Measurements from ENCODE around the gene CCDC14.
"Not testable (repeated sequence)": the region's sequence is repeated elsewhere in the genome, so short reads cannot be mapped to it uniquely, and the experiment has no call there.

CCDC14 gene

DNA sequence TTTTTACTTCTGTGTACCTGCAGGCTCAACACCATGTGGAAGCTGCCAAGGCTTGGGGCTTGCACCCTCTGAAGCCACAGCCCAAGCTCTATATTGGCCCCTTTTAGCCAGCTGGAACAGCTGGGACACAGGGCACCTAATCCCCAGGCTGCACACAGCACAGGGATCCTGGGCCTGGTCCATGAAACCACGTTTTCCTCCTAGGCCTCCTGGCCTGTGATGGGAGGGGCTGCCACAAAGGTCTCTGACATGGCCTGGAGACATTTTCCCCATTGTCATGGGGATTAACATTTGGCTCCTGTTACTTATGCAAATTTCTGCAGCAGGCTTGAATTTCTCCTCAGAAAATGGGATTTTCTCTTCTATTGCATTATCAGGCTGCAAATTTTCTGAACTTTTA lies 70.0 kb downstream of the CCDC14 start:
- DNase-seq = not testable (repeated sequence)

DNA sequence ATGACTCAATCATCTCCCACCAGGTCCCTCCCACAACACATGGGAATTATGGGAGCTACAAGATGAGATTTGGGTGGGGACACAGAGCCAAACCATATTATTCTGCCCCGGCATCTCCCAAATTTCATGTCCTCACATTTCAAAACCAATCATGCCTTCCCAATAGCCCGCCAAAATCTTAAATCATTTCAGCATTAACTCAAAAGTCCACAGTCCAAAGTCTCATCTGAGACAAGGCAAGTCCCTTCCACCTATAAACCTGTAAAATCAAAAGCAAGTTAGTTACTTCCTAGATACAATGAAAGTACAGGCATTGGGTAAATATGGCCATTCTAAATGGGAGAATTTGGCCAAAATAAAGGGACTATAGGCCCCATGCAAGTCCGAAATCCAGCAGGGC lies 70.9 kb downstream of the CCDC14 start:
- not testable (repeated sequence) for DNase-seq

- DNase-seq = no peak
These were observed 76.0 kb downstream of the CCDC14 start for GRCh38 chr3:123884993-123885392.

- DNase-seq = peak; percentile 64
These were observed 76.7 kb downstream of the CCDC14 start, which contains the start of gene MYLK for GRCh38 chr3:123884203-123884831. TSS of gene MYLK (minus strand) at chr3:123884332. CDS start at chr3:123793841, 90,491 bp downstream.

DNA sequence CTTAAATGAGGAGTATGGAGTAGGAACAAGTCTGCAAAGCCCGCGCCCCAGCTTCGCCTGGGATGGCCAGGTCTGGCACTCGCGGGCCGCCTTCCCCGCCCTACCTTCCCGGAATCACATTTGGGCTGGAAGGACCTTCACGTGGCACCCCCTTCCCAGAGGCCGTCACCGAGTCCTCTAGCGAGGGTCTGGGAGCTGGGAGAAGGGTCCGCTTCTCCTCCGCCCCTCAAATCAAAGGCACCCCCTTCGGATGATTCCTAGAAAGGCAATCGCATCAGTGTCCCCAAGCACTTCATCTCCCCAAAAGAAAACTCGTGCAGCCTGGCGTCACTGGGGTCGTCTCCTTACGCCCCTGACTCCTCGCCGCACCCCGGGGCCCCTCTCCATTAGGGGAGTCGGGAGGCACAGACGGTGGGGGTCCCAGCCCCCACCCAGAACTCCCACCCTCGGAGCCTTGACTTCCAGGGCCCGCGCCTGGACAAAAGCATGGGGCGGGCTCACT lies 77.3 kb downstream of the CCDC14 start:
- no peak for DNase-seq

- no peak for DNase-seq
These were observed 77.9 kb downstream of the CCDC14 start for GRCh38 chr3:123883111-123883510.

DNA sequence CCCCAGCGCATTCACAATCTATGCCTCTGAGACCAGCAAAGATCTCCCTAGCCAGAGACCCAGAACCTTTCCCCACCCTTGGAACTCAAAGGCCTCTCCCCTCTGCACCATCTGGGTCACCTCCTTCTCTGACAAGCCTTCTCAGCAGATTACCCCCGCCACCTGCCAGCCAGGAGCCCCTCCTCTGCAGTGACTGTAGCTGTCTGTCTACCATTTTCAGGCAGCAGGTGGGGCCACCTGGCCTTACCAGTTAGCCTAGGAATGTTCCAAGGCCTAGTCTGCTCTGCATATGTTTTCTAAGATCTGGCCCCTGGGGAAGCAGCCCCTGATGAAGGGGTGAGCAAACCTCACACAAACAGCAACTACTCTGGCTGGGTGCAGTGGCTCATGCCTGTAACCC lies 79.3 kb downstream of the CCDC14 start:
- DNase-seq = no peak

DNA sequence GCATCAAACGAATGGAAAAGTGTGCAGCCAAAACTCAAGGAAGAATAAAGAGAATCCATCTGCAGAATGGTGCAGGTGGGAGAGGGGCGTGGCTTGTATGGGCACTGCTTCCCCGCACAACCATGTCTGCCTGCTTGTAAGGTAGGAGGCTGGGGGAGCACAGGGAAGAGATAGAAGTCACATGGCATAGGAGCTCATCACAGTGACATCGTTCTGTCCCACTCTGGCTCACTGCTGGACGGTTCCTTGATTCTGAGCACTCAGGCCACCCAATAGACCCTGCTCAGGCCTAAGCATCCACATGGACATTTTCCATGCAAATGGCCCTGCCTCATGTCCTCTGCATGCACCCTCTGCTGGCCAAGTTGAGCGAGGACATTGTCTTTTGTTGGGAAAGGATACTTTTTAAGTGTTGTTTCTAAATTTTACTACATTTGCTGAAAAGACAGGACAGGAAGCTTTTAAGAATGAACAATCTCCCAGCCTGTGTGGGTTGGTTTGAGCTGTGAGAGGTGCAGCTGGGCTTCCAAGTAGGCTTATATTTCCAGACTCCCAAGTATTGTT lies 79.9 kb downstream of the CCDC14 start:
- DNase-seq = no peak

DNA sequence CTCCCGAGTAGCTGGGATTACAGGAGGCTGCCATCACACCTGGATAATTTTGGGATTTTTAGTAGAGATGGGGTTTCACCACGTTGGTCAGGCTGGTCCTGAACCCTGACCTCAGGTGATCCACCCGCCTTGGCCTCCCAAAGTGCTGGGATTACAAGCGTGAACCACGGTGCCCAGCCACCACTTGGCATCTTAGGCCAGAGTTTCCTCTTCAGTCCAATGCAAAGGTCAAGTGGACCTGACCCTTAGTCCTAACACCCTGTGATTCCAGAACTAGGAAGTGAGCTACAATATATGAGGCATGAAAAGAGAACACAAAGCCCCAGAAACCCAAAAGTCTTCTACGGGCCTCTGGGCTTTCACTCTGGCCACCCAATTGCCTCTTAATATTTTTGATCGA lies 82.2 kb downstream of the CCDC14 start:
- DNase-seq = no peak

GRCh38 chr3:123877965-123878364 lies 83.1 kb downstream of the CCDC14 start:
- no peak for DNase-seq

DNA sequence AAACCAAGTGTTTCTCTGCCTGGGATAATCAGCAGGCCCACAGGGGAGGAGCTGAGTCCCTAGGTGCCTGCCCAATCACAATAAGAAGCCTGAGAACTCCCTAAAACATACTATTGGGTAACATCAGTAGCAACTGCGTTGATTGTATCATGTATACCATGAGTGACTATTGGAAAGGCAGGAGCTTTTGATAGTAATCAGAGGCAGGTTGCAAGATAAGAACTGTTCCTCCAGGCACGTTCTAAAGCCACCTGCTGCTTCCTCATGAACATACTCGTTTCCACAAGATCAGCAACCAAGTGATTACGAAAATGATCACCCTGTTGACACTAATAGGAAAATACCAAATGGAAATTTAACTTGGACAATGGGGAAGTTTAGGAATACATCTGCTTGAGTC lies 83.6 kb downstream of the CCDC14 start:
- DNase-seq = no peak

DNA sequence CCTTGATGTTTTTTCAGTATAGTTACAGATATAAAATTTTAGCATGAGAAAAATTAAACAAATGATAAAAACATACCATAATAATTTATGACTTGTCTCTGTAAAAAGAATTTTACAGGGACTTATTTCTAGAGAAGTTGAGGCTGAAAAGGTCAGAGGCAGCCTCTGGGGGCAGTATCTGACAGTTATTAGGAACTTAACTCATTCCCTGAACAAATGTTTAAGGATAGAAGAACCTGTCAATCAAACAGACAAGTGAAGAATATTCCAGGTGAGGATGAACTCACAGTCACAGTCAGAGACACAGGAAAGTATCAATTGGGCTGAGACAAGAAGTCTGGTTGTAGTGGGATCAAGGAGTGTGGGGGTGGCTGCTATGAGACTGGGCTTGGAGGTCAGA lies 84.2 kb downstream of the CCDC14 start:
- no peak for DNase-seq

DNA sequence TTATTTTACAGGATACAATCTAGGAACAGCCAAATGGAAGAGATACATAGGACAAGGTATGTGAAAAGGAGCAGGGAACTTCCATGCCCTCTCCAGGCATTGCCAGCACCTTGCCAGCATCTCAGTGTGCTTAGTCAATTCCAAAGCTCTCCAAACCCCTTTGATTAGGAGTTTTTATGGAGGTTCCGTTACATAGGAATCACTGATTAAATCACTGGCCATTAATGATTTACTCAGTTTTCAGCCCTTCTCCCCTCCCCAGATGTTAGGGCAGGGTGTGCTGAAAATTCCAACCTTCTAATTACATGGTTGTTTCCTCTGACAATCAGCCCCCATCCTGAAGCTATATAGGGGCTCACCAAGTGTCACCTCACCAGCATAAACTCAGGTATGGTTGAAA lies 88.4 kb downstream of the CCDC14 start:
- no peak for DNase-seq

- DNase-seq = peak; percentile 61
These were observed 89.1 kb downstream of the CCDC14 start for GRCh38 chr3:123871946-123872345.

DNA sequence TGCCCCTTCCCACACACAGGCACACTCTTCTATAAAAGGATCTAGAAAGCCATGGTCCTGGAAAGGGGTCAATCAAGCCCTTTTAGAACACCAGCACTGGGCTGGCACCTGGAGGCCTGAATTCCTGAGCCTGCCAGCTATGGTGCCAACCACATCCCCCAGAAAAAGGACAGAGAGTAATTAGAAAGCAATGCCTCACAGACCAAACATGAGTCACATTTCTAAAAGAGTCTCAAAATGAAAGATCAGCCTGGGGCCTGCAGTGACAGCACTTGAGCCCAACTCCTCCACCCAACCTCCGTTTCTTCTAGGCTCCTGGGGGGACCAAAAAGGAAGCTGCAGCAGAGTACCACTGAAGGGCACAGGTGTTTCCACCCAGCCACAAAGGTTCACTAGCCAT lies 91.0 kb downstream of the CCDC14 start:
- DNase-seq = no peak

GRCh38 chr3:123869165-123869564 lies 91.9 kb downstream of the CCDC14 start:
- DNase-seq = no peak

GRCh38 chr3:123864706-123865105 lies 96.3 kb downstream of the CCDC14 start:
- DNase-seq = no peak

All from NCI-H1092 (cell line).